GM12878 (cell line): Measurements from ENCODE around the gene RBM12. TPM values are rescaled to one million over a fixed set of nuclear protein-coding genes. Genes with fewer than 3 reads are reported as not detected.

Experiments used
- BACH1 ChIP-seq: fragments of 450-650 bp; IDR thresholded peaks from 2 replicates; pipeline ENCODE4 v1.6.1; 2017; ENCODE audit warnings: mild to moderate bottlenecking, borderline replicate concordance
- EGR1 ChIP-seq, 2 experiments: IDR thresholded peaks; 1 replicate in 1 of 2; 2 replicates in 1 of 2; pipeline ENCODE4 v1.6.1; 2011 to 2012; ENCODE audit warnings: low read depth in 2 of 2, low read length in 2 of 2, borderline replicate concordance in 1 of 2, mild to moderate bottlenecking in 1 of 2, moderate library complexity in 1 of 2
- EP300 ChIP-seq, 2 experiments: fragments of 150-350 bp in 1 of 2; IDR thresholded peaks; 2 replicates each; pipeline ENCODE4 v1.6.1; 2011 to 2012; ENCODE audit warnings: low read depth in 2 of 2, low read length in 2 of 2, borderline replicate concordance in 1 of 2, improper control_type of control experiment in 1 of 2, inconsistent platforms in 1 of 2; ENCODE audit not compliant: control insufficient read depth in 1 of 2
- EZH2 ChIP-seq: IDR thresholded peaks from 2 replicates; pipeline ENCODE4 v1.6.1; 2012; ENCODE audit warnings: low read depth, mild to moderate bottlenecking, control low read depth, inconsistent platforms, low read length, borderline replicate concordance; ENCODE audit not compliant: control insufficient read depth
- JUND ChIP-seq: IDR thresholded peaks from 2 replicates; pipeline ENCODE4 v1.6.1; 2012; ENCODE audit warnings: low read depth, mild to moderate bottlenecking, low read length, improper control_type of control experiment, moderate library complexity
- KDM1A ChIP-seq: fragments of 200-600 bp; sonication (generic); IDR thresholded peaks from 2 replicates; pipeline ENCODE4 v1.6.1; 2016; ENCODE audit warnings: borderline replicate concordance
- MEF2A ChIP-seq: IDR thresholded peaks from 2 replicates; pipeline ENCODE4 v1.6.1; 2011; ENCODE audit warnings: low read depth, mild to moderate bottlenecking, low read length, moderate library complexity; ENCODE audit not compliant: insufficient read depth
- MXI1 ChIP-seq: fragments of 150-350 bp; IDR thresholded peaks from 2 replicates; pipeline ENCODE4 v1.6.1; 2011; ENCODE audit warnings: low read depth, mild to moderate bottlenecking, inconsistent platforms, low read length, improper control_type of control experiment
- NR2C2 ChIP-seq: IDR thresholded peaks from 2 replicates; pipeline ENCODE4 v1.6.1; 2011; ENCODE audit warnings: borderline replicate concordance, low read depth; ENCODE audit not compliant: control insufficient read depth, insufficient read length
- PML ChIP-seq: IDR thresholded peaks from 2 replicates; pipeline ENCODE4 v1.6.1; 2012; ENCODE audit warnings: low read length, inconsistent platforms
- SIN3A ChIP-seq: IDR thresholded peaks from 2 replicates; pipeline ENCODE4 v1.6.1; 2012; ENCODE audit warnings: low read depth, low read length, improper control_type of control experiment
- SP1 ChIP-seq: IDR thresholded peaks from one replicate; pipeline ENCODE4 v1.6.1; 2011; ENCODE audit warnings: low read depth, low read length
- TAF1 ChIP-seq: IDR thresholded peaks from 2 replicates; pipeline ENCODE4 v1.6.1; 2011; ENCODE audit warnings: mild to moderate bottlenecking, low read depth, low read length, borderline replicate concordance
- polyA plus RNA-seq, 11 experiments: library from polyadenylated mRNA; depleted of rRNA in 4 of 11; unstranded in 6 of 11; stranded (reverse) in 5 of 11; fragments of >200 nt; fragmentation: Nextera tagmentation in 4 of 11; fragmentation: Illumina TruSeq in 1 of 11; extraction: Ambion mirVana in 4 of 11; extraction: Trizol in 1 of 11; gene quantifications; 1 replicate in 1 of 11; 2 replicates in 10 of 11; pipeline versions ENCODE4 v1.2.1 to v1.2.3, GENCODE V29; 2011 to 2016; ENCODE audit warnings: inconsistent platforms in 2 of 11, missing spikeins in 2 of 11, low read depth in 1 of 11
- total RNA-seq, 4 experiments: library from RNA; depleted of rRNA in 3 of 4; stranded (reverse); fragments of >200 nt in 3 of 4; fragmentation: Illumina TruSeq in 1 of 4; extraction: Trizol in 1 of 4; gene quantifications; 2 replicates each; pipeline versions ENCODE4 v1.2.1 to v1.2.3, GENCODE V29; 2013 to 2021
- TF ChIP-seq, protein P1 (sequence below): fragments of 450-650 bp; IDR thresholded peaks from 2 replicates; pipeline ENCODE4 v1.6.1; 2016; ENCODE audit warnings: mild to moderate bottlenecking, moderate library complexity, borderline replicate concordance
- TF ChIP-seq, protein P2 (sequence below): fragments of 450-650 bp; IDR thresholded peaks from 2 replicates; pipeline ENCODE4 v1.6.1; 2017; ENCODE audit warnings: mild to moderate bottlenecking, low read depth, inconsistent platforms; ENCODE audit not compliant: poor library complexity, severe bottlenecking
- TF ChIP-seq, protein P3 (sequence below): IDR thresholded peaks from 2 replicates; pipeline ENCODE4 v1.6.1; 2011; ENCODE audit warnings: borderline replicate concordance, low read depth, mild to moderate bottlenecking, moderate library complexity, mixed read lengths, low read length; ENCODE audit not compliant: insufficient read depth; ENCODE audit errors: extremely low read length

Gene RBM12
- total and polyA plus RNA-seq, 10 of the 15 experiments (the other 5 are each of a cell fraction or from before 2014, with no cell fraction given) = 4.7 to 153 (median 58.5) TPM

DNA sequence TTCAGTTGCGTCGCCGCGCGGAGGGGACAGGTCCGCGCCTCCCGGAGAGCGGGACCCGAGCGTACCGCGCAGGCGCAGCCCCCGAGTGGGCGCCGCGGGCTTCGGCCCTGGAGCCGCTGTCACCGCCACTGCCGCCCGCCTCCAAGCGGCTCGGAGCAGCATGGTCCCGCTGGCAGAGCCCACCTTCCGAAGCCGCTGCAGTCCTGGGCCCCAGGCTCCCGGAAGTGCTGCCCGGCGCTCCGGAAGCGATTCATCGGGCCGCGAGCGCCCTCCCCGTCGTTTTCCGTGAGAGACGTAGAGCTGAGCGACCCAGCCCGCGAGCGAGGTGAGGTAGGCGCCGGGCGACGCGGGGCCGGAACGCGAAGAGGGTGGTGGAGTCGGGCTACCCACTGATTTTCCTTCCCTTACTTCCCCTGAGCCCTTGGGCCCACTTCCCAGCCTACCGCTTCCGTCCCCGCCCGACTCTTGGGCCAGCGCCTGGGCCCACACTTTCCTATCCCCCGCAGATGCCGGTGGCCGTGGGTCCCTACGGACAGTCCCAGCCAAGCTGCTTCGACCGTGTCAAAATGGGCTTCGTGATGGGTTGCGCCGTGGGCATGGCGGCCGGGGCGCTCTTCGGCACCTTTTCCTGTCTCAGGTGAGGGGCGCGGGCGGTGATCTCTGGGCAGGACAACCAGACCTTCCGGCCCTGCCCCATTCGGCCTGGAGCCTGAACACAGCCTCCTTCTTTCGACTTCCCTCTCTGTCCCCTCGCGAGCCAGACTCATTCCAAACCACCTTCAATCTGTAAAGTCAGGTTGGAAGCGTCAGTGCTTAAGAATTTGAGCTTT, 34.6 kb upstream of the RBM12 start, which contains the start of the genes NFS1 and ROMO1 (continued):
- peak; percentile 82; the same call in 1 of the 2 replicates for TF ChIP-seq TAF1
- TF ChIP-seq EP300 (IDR thresholded peaks at IDR 0.05; ENCODE audit: borderline replicate concordance in 1 of 2, control insufficient read depth in 1 of 2, low read depth in 2 of 2, low read length in 2 of 2) = no peak
- TF ChIP-seq NR2C2 = peak; percentile 83
- no peak for TF ChIP-seq KDM1A
- TF ChIP-seq MEF2A = no peak
- TF ChIP-seq, protein P1, sequence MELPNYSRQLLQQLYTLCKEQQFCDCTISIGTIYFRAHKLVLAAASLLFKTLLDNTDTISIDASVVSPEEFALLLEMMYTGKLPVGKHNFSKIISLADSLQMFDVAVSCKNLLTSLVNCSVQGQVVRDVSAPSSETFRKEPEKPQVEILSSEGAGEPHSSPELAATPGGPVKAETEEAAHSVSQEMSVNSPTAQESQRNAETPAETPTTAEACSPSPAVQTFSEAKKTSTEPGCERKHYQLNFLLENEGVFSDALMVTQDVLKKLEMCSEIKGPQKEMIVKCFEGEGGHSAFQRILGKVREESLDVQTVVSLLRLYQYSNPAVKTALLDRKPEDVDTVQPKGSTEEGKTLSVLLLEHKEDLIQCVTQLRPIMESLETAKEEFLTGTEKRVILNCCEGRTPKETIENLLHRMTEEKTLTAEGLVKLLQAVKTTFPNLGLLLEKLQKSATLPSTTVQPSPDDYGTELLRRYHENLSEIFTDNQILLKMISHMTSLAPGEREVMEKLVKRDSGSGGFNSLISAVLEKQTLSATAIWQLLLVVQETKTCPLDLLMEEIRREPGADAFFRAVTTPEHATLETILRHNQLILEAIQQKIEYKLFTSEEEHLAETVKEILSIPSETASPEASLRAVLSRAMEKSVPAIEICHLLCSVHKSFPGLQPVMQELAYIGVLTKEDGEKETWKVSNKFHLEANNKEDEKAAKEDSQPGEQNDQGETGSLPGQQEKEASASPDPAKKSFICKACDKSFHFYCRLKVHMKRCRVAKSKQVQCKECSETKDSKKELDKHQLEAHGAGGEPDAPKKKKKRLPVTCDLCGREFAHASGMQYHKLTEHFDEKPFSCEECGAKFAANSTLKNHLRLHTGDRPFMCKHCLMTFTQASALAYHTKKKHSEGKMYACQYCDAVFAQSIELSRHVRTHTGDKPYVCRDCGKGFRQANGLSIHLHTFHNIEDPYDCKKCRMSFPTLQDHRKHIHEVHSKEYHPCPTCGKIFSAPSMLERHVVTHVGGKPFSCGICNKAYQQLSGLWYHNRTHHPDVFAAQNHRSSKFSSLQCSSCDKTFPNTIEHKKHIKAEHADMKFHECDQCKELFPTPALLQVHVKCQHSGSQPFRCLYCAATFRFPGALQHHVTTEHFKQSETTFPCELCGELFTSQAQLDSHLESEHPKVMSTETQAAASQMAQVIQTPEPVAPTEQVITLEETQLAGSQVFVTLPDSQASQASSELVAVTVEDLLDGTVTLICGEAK = peak; percentile 95
- TF ChIP-seq PML = peak; percentile 90
- TF ChIP-seq, protein P2, sequence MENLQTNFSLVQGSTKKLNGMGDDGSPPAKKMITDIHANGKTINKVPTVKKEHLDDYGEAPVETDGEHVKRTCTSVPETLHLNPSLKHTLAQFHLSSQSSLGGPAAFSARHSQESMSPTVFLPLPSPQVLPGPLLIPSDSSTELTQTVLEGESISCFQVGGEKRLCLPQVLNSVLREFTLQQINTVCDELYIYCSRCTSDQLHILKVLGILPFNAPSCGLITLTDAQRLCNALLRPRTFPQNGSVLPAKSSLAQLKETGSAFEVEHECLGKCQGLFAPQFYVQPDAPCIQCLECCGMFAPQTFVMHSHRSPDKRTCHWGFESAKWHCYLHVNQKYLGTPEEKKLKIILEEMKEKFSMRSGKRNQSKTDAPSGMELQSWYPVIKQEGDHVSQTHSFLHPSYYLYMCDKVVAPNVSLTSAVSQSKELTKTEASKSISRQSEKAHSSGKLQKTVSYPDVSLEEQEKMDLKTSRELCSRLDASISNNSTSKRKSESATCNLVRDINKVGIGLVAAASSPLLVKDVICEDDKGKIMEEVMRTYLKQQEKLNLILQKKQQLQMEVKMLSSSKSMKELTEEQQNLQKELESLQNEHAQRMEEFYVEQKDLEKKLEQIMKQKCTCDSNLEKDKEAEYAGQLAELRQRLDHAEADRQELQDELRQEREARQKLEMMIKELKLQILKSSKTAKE = no peak
- TF ChIP-seq EZH2 = no peak
- TF ChIP-seq SP1 = no peak
- no peak for TF ChIP-seq JUND
- peak; percentile 23 for TF ChIP-seq BACH1
- peak; percentile 68 for TF ChIP-seq MXI1
- peak in 1 of 2 experiments; percentile 49; a peak in 1 of 3 replicates for TF ChIP-seq EGR1 (IDR thresholded peaks at IDR 0.05; ENCODE audit: borderline replicate concordance in 1 of 2, low read depth in 2 of 2, low read length in 2 of 2)
- 0 out of 2 replicates have a peak, but pooled peaks have one; percentile 31 for TF ChIP-seq SIN3A
- TF ChIP-seq, protein P3, sequence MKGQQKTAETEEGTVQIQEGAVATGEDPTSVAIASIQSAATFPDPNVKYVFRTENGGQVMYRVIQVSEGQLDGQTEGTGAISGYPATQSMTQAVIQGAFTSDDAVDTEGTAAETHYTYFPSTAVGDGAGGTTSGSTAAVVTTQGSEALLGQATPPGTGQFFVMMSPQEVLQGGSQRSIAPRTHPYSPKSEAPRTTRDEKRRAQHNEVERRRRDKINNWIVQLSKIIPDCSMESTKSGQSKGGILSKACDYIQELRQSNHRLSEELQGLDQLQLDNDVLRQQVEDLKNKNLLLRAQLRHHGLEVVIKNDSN = no peak
